ENCODE measurements around the gene ANKUB1. TPM values are rescaled to one million over a fixed set of nuclear protein-coding genes. Genes with fewer than 3 reads are reported as not detected.

ANKUB1 gene, protein sequence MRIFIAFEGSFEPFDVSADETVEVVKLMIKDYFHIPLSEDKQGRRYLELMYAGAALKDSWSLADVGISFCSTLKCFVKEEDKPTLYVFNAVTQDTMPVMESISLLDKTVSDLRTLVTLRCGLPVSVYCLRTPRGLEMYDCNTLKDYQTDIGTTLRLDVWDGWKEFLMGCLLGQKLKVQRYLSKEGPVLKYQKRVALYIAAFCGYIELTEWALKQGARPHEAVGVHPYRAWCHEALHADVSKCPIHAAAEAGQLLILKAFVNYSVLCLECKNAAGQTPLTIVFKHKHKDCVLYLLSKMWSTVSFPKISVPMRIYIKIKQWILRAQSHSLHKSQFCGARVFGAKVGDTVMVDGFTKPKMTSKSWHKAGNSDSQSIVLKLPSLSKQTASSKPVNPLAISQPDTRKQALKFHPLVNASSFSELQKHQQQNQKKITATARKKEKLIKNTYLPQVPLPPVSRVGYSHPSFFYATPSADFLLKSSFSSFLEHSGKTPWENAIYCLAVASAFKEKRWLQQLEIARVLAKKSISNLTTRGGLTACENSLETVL
- total RNA-seq, result not detected in 2 replicates

DNA sequence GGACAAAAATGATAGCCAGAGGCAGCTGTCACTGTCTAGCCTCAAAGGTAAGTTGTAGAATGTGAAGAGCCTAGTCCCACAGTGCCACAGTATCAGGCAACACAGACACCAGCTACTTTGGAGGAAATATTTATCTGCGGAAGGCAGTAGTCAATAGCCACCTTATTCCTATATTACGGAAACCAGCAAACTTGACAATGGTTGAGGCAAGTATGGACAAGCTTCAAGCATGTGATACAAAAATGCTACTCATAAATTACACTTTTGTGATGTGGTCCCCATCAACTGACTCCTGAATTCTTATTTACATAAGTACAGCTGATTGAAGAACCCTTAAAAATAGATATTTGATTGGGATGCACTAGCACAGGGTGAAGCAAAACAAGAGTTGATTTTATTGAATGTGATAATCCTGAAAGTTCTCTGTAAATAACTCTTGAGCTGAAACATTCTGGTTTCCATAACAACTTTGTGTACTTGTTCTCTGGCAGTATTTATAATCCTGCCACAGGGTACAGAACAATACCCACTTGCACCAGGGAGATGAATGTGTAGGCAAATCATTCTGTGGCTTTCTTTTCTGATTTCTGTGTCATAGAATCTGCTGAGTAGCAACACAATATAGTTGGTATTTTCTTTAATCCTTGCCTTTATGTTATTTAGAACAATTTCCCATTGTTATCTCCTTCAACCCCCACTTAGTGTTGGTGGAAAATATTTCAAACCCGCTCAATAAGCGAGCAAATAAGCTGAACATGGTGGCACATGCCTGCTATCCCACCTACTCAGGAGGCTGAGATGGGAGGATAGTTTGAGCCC, at the start of gene ANKUB1:
TSS of gene ANKUB1 (minus strand) at position 103 of the 819 bp plus-strand sequence. CDS start 188 bp downstream, outside the sequence.

GRCh38 chr3:149812606-149813366, 20.4 kb upstream of the ANKUB1 start, which contains the start of gene RNF13:
RNF13 (plus strand) TSS chr3:149813215; CDS start chr3:149846027, 32,812 bp downstream.

GRCh38 chr3:149752051-149752787, 40.1 kb downstream of the ANKUB1 start, which contains the start of gene COMMD2:
COMMD2 (minus strand) TSS chr3:149752489; CDS start chr3:149752444, 45 bp downstream.

Other genes with a start within 250 kb of the ANKUB1 start
- gene WWTR1, start 134.5 kb downstream of the ANKUB1 start, total RNA-seq, result 33.3 and 56.1 TPM in 2 replicates
- gene COMMD2, start 40.1 kb downstream of the ANKUB1 start, total RNA-seq, result 32.2 and 33.9 TPM in 2 replicates
- gene RNF13, start 20.7 kb upstream of the ANKUB1 start, total RNA-seq, result 32.1 and 39.8 TPM in 2 replicates
- gene PFN2, start 178.3 kb upstream of the ANKUB1 start, total RNA-seq, result 287 and 391 TPM in 2 replicates